ENCODE results near the gene MAP2K3.
"Not testable (repeated sequence)": the region's sequence is repeated elsewhere in the genome, so short reads cannot be mapped to it uniquely, and the experiment has no call there.

DNA sequence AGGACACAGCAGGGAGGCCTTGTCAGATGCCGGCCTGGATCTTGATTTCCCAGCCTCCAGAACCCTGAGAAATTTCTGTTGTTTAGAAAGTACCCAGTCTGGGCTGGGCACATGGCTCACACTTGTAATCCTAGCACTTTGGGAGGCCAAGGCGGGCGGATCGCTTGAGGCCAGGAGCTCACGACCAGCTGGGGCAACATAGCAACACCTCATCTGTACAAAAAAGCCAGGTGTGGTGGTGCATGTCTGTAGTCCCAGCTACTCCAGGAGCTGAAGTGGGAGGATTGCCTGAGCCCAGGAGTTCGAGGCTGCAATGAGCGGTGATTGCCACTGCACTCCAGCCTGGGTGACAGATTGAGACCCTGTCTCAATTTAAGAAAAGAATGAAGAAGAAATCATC, 34.3 kb downstream of the MAP2K3 start:
- not testable (repeated sequence) for TF ChIP-seq EZH2 (IDR thresholded peaks at IDR 0.05; ENCODE audit: borderline replicate concordance, insufficient read depth, low read length, poor library complexity, severe bottlenecking); RAD21 (conservative IDR thresholded peaks at IDR 0.05); POLR2AphosphoS5 (IDR thresholded peaks at IDR 0.05); EP300 (conservative IDR thresholded peaks at IDR 0.05; ENCODE audit: poor library complexity, severe bottlenecking); TAF1 (IDR thresholded peaks at IDR 0.05; ENCODE audit: low read depth)
- TF ChIP-seq, protein P1, sequence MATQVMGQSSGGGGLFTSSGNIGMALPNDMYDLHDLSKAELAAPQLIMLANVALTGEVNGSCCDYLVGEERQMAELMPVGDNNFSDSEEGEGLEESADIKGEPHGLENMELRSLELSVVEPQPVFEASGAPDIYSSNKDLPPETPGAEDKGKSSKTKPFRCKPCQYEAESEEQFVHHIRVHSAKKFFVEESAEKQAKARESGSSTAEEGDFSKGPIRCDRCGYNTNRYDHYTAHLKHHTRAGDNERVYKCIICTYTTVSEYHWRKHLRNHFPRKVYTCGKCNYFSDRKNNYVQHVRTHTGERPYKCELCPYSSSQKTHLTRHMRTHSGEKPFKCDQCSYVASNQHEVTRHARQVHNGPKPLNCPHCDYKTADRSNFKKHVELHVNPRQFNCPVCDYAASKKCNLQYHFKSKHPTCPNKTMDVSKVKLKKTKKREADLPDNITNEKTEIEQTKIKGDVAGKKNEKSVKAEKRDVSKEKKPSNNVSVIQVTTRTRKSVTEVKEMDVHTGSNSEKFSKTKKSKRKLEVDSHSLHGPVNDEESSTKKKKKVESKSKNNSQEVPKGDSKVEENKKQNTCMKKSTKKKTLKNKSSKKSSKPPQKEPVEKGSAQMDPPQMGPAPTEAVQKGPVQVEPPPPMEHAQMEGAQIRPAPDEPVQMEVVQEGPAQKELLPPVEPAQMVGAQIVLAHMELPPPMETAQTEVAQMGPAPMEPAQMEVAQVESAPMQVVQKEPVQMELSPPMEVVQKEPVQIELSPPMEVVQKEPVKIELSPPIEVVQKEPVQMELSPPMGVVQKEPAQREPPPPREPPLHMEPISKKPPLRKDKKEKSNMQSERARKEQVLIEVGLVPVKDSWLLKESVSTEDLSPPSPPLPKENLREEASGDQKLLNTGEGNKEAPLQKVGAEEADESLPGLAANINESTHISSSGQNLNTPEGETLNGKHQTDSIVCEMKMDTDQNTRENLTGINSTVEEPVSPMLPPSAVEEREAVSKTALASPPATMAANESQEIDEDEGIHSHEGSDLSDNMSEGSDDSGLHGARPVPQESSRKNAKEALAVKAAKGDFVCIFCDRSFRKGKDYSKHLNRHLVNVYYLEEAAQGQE (IDR thresholded peaks at IDR 0.05; ENCODE audit: borderline replicate concordance) = not testable (repeated sequence)
- TF ChIP-seq, protein P2, sequence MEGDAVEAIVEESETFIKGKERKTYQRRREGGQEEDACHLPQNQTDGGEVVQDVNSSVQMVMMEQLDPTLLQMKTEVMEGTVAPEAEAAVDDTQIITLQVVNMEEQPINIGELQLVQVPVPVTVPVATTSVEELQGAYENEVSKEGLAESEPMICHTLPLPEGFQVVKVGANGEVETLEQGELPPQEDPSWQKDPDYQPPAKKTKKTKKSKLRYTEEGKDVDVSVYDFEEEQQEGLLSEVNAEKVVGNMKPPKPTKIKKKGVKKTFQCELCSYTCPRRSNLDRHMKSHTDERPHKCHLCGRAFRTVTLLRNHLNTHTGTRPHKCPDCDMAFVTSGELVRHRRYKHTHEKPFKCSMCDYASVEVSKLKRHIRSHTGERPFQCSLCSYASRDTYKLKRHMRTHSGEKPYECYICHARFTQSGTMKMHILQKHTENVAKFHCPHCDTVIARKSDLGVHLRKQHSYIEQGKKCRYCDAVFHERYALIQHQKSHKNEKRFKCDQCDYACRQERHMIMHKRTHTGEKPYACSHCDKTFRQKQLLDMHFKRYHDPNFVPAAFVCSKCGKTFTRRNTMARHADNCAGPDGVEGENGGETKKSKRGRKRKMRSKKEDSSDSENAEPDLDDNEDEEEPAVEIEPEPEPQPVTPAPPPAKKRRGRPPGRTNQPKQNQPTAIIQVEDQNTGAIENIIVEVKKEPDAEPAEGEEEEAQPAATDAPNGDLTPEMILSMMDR (IDR thresholded peaks at IDR 0.05; ENCODE audit: poor library complexity, severe bottlenecking) = not testable (repeated sequence)

Measured in neural cell (in vitro differentiated cells).